HUES6 (cell line): ENCODE measurements around the gene APLNR.

Experiments
- H3K27ac ChIP-seq: 2 replicates; pipeline ENCODE4 v1.7.0; 2013; ENCODE audit warnings: low read depth, mild to moderate bottlenecking, low read length, inconsistent platforms
- H3K27me3 ChIP-seq: 2 replicates; pipeline ENCODE4 v1.6.1; 2013; ENCODE audit warnings: low read length; ENCODE audit not compliant: control insufficient read depth, insufficient read depth
- H3K36me3 ChIP-seq: 2 replicates; pipeline ENCODE4 v1.6.1; 2013; ENCODE audit warnings: low read length; ENCODE audit not compliant: control insufficient read depth, insufficient read depth
- H3K4me1 ChIP-seq: 2 replicates; pipeline ENCODE4 v1.6.1; 2013; ENCODE audit warnings: low read length; ENCODE audit not compliant: control insufficient read depth, insufficient read depth
- H3K4me3 ChIP-seq: 2 replicates; pipeline ENCODE4 v1.5.1; 2013; ENCODE audit warnings: low read depth, low read length
- H3K9ac ChIP-seq: one replicate; pipeline ENCODE4 v1.6.1; 2013; ENCODE audit warnings: mild to moderate bottlenecking, low read length
- H3K9me3 ChIP-seq: 2 replicates; pipeline ENCODE4 v1.6.1; 2013; ENCODE audit warnings: low read depth, low read length; ENCODE audit not compliant: control insufficient read depth, insufficient read depth

Gene APLNR

DNA sequence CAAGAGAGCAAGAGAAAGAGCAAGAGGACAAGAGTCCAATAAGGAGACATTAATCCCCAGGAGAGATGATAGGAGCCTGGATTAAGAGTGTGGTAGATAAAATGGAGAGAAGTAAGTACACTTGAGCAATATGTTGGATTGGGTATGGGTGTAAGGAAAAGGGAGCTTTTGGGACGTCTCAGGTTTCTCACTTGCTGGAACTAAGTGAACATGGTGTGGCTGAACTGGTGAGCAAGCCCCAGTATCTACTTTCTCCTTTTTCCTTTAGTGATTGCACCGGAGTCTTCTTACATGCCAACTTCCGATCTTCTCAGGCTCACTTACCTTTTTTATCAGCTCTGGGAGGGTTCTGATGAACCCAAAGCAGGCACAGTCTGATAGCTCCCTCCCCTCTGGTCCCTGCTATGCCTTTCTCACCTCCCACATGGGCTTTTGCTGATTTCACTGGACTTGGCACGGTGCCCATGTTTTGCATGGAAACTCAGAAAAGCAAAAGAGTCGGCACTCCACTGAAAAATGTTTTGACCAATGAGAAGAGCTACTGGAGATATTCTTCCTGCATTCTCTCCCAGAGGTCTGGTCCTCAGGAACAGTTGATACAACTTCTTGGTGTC lies 14.5 kb upstream of the APLNR start:
- H3K4me3 ChIP-seq, result no peak overlapping the region
- no peaks in the 10 kb centered on the region for H3K27me3 ChIP-seq
- no peaks in the 10 kb centered on the region for H3K4me1 ChIP-seq
- H3K36me3 ChIP-seq, result no peaks in the 10 kb centered on the region
- no peak overlapping the region for H3K9ac ChIP-seq
- no peaks in the 10 kb centered on the region for H3K9me3 ChIP-seq
- H3K27ac ChIP-seq, result no peak overlapping the region

DNA sequence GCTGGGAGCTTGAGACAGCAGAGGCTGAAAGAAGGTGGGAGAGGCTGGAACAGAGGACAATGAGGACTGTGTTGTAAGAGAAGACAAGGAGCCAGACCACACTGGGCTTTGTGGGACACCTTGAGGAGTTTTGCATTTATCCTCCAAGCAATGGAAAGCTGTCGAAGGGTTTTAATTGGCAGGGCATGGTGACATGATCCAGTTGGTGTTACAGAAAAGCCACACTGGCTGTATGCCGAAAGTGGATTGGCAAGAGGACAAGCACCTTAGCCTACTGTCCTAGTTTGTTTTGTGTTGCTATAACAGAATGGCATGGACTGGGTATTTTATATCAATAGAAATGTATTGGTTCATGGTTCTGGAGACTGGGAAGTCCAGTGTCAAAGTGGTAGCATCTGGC lies 14.0 kb upstream of the APLNR start:
- no peak overlapping the region for H3K9ac ChIP-seq
- no peaks in the 10 kb centered on the region for H3K36me3 ChIP-seq
- H3K4me3 ChIP-seq, result no peak overlapping the region
- no peaks in the 10 kb centered on the region for H3K27me3 ChIP-seq
- no peak overlapping the region for H3K27ac ChIP-seq
- no peaks in the 10 kb centered on the region for H3K9me3 ChIP-seq
- no peaks in the 10 kb centered on the region for H3K4me1 ChIP-seq

DNA sequence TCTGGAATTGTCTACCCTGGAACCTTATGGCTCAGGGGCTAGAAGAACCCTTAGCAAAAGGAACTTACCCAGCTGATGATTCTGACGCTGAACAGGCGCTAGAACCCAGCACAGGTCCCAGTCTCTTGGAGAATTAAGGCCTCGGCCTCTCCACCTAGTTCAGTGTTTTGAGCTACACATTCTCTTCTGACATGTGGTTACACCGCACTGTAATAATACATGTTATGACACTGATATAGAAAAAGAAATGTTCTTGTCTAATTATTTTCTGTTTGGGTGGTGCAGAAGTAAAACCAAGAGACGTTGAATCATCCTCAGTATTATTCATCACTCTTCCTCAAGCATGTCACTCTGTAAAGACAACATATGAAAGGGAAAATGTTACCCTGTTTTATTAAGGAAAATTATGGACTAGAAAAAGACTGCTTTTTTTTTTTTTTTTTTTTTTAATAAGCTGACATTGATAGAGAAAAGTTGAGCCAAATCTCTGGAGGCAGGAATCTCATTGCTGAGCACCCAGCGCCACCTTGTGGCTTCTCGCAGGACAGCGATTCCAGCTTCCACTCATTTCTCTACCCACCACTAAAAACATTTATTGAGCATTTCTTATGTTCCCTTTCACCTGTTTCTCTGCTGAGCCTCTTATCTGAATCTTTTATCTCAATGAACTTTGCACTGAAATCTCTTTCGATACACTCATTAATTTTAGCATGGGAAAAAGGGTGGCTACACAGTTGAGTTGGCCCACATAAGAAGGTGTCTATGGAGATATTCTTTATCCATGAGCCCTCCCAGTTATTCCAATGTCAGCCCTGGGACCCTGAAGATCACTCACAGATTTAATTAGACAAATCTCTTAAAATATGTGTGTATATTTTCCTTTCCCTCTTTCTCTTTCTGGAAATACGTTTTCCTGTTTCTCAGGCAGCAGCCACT lies 12.6 kb upstream of the APLNR start:
- Histone ChIP-seq H3K27ac (no peak overlapping the region), H3K4me1 (no peaks in the 10 kb centered on the region), H3K9ac (no peak overlapping the region), H3K36me3 (no peaks in the 10 kb centered on the region), H3K4me3 (no peak overlapping the region), H3K9me3 (no peaks in the 10 kb centered on the region), H3K27me3 (no peaks in the 10 kb centered on the region)

DNA sequence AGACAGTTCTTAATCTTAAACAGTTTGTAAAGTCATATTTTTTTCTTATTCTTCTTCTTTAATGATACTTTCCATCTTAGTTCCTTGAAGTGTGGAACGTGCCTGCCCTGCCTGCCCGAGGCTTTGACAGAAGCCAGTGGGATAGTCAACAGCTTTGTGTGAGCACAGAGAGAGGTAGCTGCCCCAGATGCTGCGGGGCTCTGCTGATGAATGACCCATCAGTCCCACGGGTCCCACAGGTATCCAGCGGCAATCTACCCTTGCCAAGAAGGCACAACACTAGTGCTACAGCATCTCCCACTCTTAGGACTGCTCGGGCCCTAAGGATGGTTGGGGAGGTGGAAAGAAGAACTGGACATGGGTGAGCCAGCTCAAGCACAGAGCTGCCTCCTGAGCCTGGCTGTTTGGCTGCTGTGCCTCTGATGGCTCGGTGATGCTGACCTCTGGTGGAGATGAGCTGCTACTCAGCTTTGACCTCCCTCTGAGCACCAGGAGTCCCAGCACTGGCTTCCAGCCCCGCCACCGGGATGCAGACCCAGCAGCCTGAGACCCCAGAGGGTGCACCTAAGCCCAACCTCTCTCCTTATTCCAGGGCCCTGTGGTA lies 11.8 kb upstream of the APLNR start:
- no peak overlapping the region for H3K4me3 ChIP-seq
- no peaks in the 10 kb centered on the region for H3K27me3 ChIP-seq
- H3K9me3 ChIP-seq, result no peaks in the 10 kb centered on the region
- H3K9ac ChIP-seq, result no peak overlapping the region
- no peaks in the 10 kb centered on the region for H3K36me3 ChIP-seq
- H3K4me1 ChIP-seq, result no peaks in the 10 kb centered on the region
- H3K27ac ChIP-seq, result no peak overlapping the region

DNA sequence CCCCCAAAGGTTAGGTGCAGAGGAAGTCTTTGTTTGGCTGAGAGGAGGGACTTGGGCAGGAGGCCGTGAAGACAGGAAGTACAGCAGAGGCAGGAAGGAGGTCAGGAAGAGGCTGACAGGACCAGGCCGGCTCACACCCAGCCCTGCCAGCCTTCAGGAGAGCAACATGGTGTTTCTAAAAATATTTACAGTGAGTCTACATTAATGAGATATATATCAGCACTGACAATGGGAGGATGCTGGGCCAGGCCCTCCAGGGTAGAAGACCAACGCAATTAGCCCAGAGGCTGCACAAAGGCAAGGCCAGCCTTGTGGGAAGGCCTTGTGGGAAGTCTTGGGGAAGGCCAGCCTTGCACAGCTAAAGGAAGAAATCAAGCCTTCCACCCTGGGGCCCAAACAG lies 7.9 kb upstream of the APLNR start:
- Histone ChIP-seq H3K9ac (no peak overlapping the region), H3K4me3 (no peak overlapping the region), H3K9me3 (no peaks in the 10 kb centered on the region), H3K4me1 (peaks cover 25% of the 10 kb centered on the region; the same call in 1 of the 2 replicates), H3K36me3 (no peaks in the 10 kb centered on the region), H3K27me3 (no peaks in the 10 kb centered on the region), H3K27ac (no peak overlapping the region)

DNA sequence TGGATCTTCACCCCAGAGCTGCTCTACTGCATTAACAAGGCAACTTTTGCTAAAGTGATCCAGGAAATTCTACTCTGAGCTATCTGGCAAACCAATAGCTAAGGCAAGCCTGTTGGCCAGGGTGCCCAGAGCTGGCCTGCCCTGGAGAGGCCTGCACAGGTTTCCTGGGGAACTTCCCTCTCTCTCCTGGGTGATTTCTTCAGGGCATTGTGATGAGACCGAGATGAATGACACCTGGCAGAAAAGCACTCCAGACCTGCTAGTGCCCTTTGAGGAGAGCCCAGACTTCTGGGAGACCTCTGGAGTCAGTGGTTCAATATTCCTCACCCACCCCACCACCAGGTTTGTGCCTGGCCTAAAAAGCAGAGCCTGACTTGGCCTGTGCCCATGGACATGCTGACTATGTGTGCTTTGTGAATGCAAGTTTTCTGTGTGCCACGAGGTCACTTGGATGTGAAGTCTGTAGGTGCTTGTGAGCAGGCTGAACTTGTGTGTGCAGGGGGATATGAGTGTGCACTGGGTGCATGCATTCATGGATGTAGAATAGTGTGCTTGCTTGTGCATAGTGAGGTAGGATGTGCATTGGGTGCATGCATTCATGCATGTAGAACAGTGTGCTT lies 4.4 kb upstream of the APLNR start:
- Histone ChIP-seq H3K27me3 (no peaks in the 10 kb centered on the region), H3K9me3 (no peaks in the 10 kb centered on the region), H3K4me3 (no peak overlapping the region; the same call in 1 of the 2 replicates), H3K36me3 (no peaks in the 10 kb centered on the region), H3K4me1 (peaks cover 46% of the 10 kb centered on the region), H3K27ac (peak overlapping the region; percentile 60; the same call in 1 of the 2 replicates), H3K9ac (peak overlapping the region; percentile 74)

DNA sequence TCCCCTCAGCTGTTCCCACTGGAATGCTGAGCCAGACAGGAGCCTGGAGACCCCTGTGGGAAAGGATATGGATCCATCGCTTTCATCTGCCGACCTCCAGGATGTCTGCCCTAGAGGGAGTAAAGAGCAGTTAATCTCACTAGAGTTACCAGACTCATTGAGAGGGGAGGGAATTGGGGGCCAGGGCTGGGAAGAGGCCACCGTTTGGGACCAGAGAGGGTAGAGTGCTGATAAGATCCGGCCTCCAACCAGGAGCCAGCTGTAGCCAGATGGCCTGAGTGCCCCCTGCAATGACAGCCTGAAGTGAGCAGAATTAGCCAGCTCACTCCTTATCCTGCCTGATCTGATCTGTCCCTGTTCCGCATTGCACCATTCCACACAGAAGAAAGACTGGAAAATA lies 3.7 kb upstream of the APLNR start:
- Histone ChIP-seq H3K27ac (peak overlapping the region; percentile 60; the same call in 1 of the 2 replicates), H3K9me3 (no peaks in the 10 kb centered on the region), H3K27me3 (no peaks in the 10 kb centered on the region), H3K4me1 (peaks cover 51% of the 10 kb centered on the region), H3K36me3 (no peaks in the 10 kb centered on the region), H3K4me3 (no peak overlapping the region), H3K9ac (peak overlapping the region; percentile 74)

DNA sequence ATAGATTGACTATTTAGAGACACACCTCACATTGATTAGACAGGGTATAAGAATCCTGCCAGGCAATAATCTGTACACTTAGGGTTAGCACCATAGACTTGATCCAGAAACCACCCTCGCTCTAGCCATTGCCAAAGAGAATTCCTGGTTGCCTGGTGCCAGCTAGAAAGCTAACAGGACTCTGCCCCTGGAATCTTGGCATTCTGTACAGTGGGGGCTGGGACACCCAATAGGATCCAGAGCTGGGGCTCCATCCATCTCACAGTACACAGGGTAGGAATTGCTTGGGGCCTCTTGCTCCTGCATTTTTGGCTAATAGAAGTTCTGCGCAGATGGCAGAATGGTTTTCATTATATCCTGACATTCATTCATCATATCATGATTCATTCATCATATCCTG lies 3.0 kb upstream of the APLNR start:
- H3K36me3 ChIP-seq, result no peaks in the 10 kb centered on the region; the same call in 1 of the 2 replicates
- no peak overlapping the region for H3K4me3 ChIP-seq
- H3K9ac ChIP-seq, result peak overlapping the region; percentile 49
- H3K9me3 ChIP-seq, result no peaks in the 10 kb centered on the region
- H3K27me3 ChIP-seq, result no peaks in the 10 kb centered on the region
- peaks cover 51% of the 10 kb centered on the region for H3K4me1 ChIP-seq
- peak overlapping the region; percentile 39; the same call in 1 of the 2 replicates for H3K27ac ChIP-seq

DNA sequence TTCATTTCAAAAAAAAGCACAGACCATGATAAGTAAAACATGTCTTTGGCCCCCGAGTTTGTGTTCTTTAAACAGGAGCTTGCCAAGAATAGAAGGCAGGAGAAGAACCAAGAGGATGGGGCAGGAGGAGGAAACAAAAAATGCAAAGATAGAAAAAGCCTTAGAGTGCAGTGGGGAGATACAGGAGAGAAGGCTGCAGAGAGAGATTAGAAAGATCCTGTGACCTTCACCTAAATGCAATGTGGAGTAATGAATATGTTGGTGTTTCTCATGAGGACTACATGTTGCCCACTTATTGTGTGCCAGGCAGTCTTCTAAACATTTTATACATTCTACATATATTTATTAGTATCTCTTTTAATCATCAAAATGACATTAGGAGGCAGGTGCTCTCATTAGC lies 2.3 kb upstream of the APLNR start:
- Histone ChIP-seq H3K27me3 (no peaks in the 10 kb centered on the region), H3K4me3 (no peak overlapping the region), H3K27ac (no peak overlapping the region), H3K4me1 (peaks cover 51% of the 10 kb centered on the region), H3K36me3 (no peaks in the 10 kb centered on the region; the same call in 1 of the 2 replicates), H3K9ac (no peak overlapping the region), H3K9me3 (no peaks in the 10 kb centered on the region)

DNA sequence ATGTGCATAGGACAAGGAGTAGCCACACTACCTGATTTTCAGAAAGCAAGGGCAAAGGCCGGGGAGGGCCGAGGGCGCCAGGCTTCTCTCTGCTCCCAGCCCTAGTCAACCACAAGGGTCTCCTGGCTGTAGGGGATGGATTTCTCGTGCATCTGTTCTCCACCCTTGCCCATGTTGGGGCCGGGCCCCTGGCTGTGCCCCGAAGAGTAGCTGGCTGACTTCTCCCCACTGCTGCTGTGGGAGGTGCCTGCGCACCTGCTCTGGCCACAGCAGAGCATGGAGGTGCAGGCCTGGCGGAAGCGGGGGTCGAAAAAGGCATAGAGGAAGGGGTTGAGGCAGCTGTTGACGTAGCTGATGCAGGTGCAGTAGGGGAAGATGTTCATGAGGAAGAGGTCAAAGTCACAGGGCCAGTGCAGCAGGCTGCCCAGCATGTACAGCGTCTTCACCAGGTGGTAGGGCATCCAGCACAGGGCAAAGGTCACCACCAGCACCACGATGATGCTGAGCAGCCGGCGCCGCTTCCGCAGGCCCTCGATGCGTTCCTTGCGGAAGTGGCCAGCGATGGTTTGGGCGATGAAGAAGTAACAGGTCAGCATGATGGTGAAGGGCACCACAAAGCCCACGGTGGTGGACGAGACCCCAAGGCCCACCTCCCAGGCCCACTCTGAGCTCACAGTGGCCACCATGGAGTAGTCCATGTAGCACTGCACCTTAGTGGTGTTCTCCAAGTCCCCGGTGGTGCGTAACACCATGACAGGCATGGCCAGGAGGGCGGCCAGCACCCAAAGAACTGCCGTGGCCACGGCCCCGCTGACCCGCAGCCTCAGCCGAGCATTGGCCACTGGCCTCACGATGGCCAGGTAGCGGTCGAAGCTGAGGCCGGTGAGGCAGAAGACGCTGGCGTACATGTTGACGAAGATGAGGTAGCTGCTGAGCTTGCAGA lies 1.0 kb downstream of the APLNR start:
- Histone ChIP-seq H3K27me3 (peaks cover 8% of the 10 kb centered on the region; the same call in 1 of the 2 replicates), H3K9ac (peak overlapping the region; percentile 92), H3K4me1 (peaks cover 45% of the 10 kb centered on the region)

More for the DNA sequence above, 1.0 kb downstream of the APLNR start:
- Histone ChIP-seq H3K9me3 (no peaks in the 10 kb centered on the region), H3K4me3 (peak overlapping the region; percentile 60; the same call in 1 of the 2 replicates), H3K27ac (peak overlapping the region; percentile 43; the same call in 1 of the 2 replicates), H3K36me3 (no peaks in the 10 kb centered on the region; the same call in 1 of the 2 replicates)
